Sigmoid colon (tissue), 4 donors: Measurements from ENCODE around the gene SULT4A1.

Experiments
- POLR2A ChIP-seq, 2 donors: fragments of 450-650 bp; IDR thresholded peaks; one replicate each; pipeline ENCODE4 v1.6.1; 2016; ENCODE audit warnings: antibody characterized with exemption in 2 of 2, mild to moderate bottlenecking in 2 of 2, moderate library complexity in 2 of 2
- POLR2AphosphoS5 ChIP-seq, 4 donors: sonication (generic); formaldehyde crosslinking; IDR thresholded peaks; one replicate each; pipeline ENCODE4 v1.6.1; 2017; ENCODE audit warnings: antibody characterized with exemption in 4 of 4
- TF ChIP-seq, protein P1 (sequence below), 4 experiments: fragments of 450-650 bp in 3 of 4; fragments of 200-600 bp in 1 of 4; IDR thresholded peaks; one replicate each; pipeline ENCODE4 v1.5.1; 2016 to 2019; ENCODE audit warnings: antibody characterized with exemption in 4 of 4, mild to moderate bottlenecking in 3 of 4, moderate library complexity in 2 of 4

DNA sequence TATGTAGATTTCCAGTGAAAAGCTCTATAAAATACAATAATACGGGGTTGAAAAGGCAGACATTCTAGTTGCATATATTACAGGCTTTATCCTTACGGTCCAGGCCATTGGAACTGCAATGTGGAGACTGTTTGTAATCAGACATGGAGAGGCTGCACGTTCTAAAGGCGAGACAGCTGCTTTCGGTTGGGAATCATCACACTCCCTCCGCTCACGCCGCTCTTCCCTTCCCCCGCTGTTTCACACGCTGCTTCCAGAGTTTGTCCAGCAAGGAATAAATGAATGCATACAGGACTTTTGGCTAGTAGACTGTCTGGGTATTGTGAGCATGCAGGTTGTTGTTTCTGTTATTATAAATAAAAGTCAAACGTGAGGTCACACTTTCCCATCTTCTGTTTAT, 36.7 kb downstream of the SULT4A1 start:
- TF ChIP-seq, protein P1, sequence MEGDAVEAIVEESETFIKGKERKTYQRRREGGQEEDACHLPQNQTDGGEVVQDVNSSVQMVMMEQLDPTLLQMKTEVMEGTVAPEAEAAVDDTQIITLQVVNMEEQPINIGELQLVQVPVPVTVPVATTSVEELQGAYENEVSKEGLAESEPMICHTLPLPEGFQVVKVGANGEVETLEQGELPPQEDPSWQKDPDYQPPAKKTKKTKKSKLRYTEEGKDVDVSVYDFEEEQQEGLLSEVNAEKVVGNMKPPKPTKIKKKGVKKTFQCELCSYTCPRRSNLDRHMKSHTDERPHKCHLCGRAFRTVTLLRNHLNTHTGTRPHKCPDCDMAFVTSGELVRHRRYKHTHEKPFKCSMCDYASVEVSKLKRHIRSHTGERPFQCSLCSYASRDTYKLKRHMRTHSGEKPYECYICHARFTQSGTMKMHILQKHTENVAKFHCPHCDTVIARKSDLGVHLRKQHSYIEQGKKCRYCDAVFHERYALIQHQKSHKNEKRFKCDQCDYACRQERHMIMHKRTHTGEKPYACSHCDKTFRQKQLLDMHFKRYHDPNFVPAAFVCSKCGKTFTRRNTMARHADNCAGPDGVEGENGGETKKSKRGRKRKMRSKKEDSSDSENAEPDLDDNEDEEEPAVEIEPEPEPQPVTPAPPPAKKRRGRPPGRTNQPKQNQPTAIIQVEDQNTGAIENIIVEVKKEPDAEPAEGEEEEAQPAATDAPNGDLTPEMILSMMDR (IDR thresholded peaks at IDR 0.05) = no peak
- no peak for TF ChIP-seq POLR2A (IDR thresholded peaks at IDR 0.05)
- no peak for TF ChIP-seq POLR2AphosphoS5 (IDR thresholded peaks at IDR 0.05)
